Caki2 (cell line): ENCODE results near the gene RNF146. TPM values are rescaled to one million over a fixed set of nuclear protein-coding genes. Genes with fewer than 3 reads are reported as not detected.

Source experiments
- DNase-seq: peaks from one replicate; pipeline ENCODE4 v3.0.0-alpha.2; 2015; ENCODE audit warnings: low read depth
- in situ Hi-C: cut with HindIII; loops from 2 replicates; pipeline ENCODE4 v1.10.0; 2016; ENCODE audit warnings: low sequenced_read_pairs, low pct_unique_long_range_greater_than_20kb, mixed read lengths
- total RNA-seq: library from RNA; depleted of rRNA; stranded (reverse); fragments of >200 nt; shearing (Covaris generic); gene quantifications from 2 replicates; pipeline ENCODE4 v1.2.3, GENCODE V29; 2014; ENCODE audit warnings: low replicate concordance

RNF146 gene
- total RNA-seq, 1 experiment from 2014 or later = 17.8 TPM

- no peak for DNase-seq
- in situ Hi-C loops = no loop called here
These were observed 11.5 kb downstream of the RNF146 start for GRCh38 chr6:127277878-127278843.

GRCh38 chr6:127279815-127280214 is 13.2 kb downstream of the RNF146 start:
- in situ Hi-C loops = no loop called here
- no peak for DNase-seq

DNA sequence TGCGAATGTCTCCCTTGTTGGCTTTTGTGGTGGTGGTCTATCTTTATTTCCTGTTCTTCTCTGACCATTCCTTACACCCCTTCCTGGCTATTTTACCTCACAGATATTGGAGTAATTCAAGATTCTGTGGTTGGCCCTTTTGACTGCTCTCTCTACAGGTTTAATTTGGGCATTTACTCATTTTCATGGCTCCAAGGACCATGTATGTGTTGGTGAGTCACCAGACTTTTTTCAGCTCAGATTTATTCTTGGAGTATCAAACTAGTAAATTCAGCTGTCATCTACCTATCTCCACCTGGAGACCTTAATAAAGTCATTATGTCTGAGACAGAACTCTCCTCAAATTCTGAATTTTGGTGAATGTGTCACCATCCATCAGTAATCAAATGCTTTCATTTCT is 15.5 kb downstream of the RNF146 start:
- in situ Hi-C loops = no loop called here
- DNase-seq = no peak

DNA sequence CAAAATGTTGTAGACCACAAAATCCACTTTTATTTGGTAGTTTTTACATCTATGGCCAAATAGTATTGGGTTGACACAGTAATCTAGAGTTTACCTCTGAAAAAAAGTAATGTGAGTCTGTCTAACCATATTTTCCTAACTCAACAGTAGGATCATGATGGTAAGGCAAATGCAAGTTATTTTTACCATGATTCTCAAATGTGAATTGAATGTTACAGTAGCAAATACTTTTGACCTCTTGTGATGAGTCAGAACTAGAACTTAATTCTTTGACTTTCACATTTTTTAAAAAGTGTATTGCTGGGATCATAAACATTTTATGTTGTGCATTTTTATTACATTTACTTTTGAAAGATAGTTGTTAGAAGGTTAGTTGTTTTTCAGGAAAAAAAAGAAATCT is 22.0 kb downstream of the RNF146 start:
- no peak for DNase-seq
- in situ Hi-C loops = no loop called here

DNA sequence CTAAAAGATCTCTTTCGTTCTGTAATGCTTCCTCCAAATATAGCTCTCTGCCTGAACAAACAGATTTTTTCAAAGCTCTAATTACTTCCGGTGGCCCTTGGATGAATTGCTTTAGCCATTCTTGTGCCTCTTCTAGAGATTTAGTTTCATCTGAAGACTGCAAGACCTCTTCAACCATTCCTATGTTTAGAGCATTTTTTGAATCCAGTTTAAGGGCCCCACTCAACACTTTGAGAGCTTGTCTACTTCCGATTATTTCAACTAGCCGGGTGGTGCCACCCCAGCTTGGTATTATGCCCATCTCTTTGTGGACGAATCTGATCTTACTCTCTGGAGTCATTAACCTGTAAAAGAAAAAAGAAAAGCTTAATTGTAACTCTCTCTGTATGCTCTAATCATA is 23.3 kb downstream of the RNF146 start:
- no peak for DNase-seq
- in situ Hi-C loops = no loop called here

DNA sequence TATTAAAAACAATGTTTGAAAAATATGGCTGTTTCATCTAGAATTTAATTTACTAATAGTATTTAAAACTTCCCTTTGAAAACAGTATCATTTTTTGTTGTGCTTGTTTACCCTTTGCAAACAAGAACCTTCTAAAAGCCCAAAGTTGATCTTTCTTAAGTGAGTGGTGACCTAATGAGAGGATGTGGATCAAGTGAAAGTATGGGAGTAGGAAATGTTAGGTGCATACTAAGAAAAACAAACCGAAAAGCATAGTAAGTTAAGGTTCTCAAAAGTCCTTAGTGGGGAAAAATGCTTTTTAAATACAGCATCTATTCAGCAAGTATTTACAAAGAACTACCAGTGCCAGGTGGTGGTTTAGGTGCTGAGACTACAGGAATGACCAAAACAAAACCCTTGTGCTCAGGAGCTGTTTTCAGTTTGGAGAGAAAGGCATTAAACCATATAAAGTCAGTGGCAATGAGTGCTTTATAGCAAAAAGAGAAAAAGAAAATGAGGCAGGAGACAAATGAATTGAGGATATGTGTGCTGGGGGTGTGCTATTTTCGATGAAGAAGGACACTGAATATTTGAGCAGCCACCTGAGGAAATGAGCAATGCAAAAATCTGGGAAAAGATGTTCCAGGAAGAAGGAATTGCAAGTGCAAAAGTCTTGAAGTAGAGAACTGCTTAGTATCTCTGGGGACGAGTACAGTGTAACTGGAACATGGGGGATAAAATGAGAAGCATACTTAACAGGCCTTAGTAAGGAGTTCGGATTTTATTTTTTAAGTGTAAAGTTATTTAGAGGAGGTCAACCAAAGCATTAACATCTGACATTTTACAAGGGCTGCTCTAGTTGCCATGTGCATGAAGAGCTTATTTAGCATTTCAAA is 24.0 kb downstream of the RNF146 start:
- in situ Hi-C loops = no loop called here
- no peak for DNase-seq

GRCh38 chr6:127291495-127291894 is 24.8 kb downstream of the RNF146 start:
- DNase-seq = no peak

DNA sequence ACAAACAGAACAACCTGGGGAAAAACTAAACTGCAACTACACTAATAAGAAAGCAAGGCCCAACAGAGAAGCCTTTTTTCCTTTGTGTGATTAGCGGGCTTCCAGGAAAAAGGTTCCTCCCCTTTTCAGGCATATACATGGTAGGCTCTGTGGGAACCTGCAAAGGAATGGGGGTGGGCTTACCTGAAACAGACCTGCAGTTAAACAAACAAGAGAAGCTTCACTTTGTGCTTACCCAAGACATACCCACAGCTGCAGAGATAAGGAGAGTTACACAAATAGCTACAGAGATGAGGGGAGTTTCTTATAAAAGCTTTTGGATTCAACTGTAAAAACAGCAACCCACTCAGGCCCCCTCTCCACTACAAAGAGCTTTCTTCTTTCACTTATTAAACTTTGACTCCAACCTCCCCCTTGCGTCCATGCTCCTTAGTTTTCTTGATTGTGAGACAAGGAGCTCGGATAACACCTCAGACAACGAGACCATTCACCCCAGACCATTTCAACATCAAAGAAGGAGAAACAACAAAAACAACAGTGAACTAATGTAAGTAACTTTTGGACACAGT is 30.9 kb downstream of the RNF146 start:
- in situ Hi-C loops = no loop called here
- no peak for DNase-seq

More at GRCh38 chr6:127291495-127291894, 24.8 kb downstream of the RNF146 start:
- in situ Hi-C loops = no loop called here

DNA sequence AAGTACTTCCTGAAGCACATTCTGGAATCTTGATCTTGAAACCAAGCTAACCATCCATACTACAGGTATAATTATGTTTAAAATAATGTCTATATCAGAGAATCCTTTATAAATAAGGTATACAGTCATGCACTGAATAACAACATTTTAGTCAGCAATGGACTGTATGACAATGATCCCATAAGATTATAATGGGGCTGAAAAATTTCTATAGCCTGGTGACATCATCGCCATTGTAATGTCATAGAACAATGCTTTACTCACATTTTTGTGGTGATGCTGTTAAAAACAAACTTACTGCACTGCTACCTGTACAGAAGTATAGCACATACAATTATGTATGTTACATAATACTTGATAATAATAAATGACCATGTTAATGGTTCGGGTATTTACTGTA is 31.8 kb downstream of the RNF146 start:
- in situ Hi-C loops = no loop called here
- DNase-seq = no peak

DNA sequence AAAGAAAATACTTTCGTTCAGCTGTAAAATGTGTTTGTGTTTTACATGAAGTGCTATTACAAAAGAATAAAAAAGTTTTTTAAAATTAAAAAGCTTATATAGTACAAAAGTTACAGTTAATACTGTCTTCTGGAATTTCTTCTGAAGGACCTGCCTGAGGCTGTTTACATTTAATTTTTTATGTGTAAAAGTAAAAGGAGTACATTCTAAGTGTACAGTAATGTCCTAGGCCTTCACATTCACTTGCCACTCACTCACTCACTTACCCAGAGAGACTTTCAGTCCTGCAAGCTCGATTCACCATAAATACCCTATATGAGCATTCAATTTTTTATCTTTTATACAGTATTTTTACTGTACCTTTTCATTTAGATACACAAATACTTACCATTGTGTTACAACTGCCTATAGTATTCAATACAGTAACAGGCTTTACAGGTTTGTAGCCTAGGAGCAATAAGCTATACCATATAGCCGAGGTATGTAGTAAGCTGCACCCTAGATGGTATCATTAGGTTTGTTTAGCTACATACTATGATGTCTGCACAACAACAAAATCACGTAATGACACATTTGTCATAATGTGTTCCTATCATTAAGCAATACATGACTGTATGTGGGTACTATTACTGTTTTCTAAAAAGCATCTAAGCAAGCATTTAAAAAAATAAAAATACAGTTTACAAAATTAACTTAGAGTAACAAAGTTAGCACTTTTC is 33.0 kb downstream of the RNF146 start:
- DNase-seq = no peak
- in situ Hi-C loops = no loop called here

- in situ Hi-C loops = no loop called here
- DNase-seq = no peak
These were observed 33.7 kb downstream of the RNF146 start for GRCh38 chr6:127300411-127300810.

DNA sequence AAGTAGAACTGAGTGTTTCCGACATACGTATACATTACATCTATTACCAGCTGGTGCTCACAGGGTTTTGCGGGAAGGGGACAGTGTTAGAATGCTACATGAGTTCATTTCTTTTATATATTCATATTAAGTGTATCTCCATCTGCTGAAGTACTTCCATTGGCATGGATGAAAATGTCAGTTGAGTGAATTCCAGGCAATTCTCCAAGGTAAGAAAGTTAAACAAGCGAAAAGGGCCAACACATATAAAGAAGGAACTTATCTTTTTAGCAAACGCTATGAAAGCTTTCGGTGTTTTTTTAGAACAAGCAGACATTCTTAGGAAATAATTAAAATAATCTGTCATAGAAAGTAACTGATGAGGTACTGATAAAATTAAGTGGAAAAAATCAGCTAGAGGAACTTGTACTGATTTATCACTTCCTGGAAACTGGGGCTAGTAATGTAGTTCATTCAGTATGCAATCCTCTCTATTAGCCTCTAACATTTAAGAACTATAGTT is 34.6 kb downstream of the RNF146 start:
- no peak for DNase-seq
- in situ Hi-C loops = no loop called here

DNA sequence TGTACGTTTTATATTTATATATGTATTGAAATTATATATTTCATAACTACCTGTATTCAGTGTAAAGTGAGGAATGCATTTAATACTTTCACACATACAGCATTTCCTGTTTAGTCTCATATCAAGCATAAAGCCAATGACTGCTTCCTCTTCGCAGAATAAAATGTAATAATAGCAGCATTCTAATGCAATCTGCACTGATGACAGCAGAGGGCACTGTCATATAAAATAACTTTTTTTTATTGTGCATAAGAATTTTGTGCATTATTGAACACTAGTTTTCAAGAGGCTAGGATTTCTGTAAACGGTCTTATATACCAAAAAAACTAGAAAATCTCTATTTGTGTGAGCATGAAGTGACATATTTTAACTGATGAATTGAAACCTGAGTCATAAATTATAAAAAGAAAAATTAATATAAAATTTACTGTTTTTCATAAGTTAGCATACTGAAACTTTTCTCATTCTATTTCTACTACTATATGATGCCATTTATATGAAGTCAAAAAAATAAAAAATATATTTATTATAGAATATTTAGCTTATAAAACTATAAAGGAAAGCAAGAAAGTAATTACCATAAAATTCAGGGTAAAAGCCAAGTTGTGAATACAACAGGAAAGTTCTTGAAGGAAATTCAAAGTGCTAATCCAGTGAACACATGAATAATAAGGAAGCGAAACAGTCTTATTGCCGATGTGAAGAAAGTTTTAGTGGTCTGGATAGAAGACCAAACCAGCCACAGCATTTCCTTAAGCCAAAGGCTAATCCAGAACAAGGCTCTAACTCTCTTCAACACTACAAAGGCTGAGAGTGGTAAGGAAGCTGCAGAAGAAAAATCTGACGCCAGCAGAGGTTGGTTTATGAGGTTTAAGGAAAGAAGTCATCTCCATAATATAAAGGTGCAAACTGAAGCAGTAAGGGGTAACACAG is 36.3 kb downstream of the RNF146 start:
- DNase-seq = peak; percentile 51
- in situ Hi-C loops = no loop called here

DNA sequence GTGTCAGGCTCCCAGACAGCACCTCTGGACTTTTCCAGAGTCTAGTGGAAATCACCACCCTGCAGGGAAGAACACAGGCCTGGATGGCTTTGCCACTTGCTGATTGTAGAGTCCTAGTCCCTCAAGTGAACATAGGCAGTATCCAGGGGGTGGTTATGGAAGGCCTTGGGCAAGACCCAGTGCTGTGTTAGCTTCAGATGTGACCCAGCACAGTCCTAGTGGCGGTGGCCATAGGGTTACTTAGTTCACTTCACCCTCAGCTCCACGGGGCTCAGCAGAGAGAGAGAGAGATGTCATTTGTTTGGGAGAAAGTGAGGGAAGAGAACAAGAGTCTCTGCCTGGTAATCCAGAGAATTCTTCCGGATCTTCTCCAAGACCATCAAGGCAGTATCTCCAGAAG is 37.3 kb downstream of the RNF146 start:
- in situ Hi-C loops = no loop called here

GRCh38 chr6:127305741-127306140 is 39.1 kb downstream of the RNF146 start:
- in situ Hi-C loops = no loop called here
- no peak for DNase-seq

More for the DNA sequence above, 37.3 kb downstream of the RNF146 start:
- no peak for DNase-seq

DNA sequence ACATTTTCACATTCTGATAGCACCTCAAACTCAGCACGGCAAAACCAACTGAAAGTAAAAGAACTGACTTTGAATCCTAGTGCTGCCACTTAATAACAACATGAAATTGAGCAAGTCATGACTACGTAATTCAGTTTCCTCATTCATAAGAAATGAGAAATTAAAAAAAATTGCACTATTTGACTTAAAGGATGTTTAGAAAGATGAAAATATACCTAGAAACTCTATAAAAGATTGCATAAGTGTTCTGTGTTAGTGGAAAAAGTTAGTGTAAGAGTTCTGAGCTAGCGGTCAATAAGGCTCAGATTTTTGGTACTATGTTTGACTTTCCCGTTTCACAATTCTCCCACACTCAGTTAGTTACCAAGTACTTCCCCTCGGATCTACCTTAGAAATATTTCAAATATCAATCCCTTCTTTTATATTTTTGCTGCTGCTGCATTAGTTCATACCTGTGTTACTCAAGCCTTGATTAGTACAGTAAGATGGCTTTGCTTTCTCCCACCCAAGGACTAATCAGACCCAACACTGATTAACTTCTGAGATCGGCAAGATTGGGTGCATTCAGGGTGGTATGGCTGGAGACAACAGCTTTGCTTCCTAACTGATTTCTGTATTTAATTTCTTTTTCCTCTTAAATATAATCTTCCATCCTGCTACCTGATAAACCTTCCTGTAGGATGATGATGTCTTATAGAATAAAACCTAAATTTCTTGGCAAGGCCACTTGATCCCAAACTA is 50.9 kb downstream of the RNF146 start:
- in situ Hi-C loops = no loop called here
- no peak for DNase-seq
